Body of pancreas (tissue), 4 donors: ENCODE results near the gene GDPD5. TPM values are rescaled to one million over a fixed set of nuclear protein-coding genes. Genes with fewer than 3 reads are reported as not detected.

Experiments used
- ATAC-seq: fragments of 150-250 bp; one replicate; pipeline ENCODE4 v1.9.1; 2016
- DNase-seq, 4 donors: peaks; one replicate each; pipeline ENCODE4 v3.0.0-alpha.2; 2019
- H3K27ac ChIP-seq, 4 donors: fragments of 200-600 bp; sonication (generic); 1 replicate in 3 of 4; 2 replicates in 1 of 4; pipeline versions ENCODE4 v1.5.1 to v1.6.1; 2016 to 2019; ENCODE audit warnings: mild to moderate bottlenecking in 1 of 4, mixed read lengths in 1 of 4, moderate library complexity in 1 of 4
- H3K27me3 ChIP-seq, 2 donors: fragments of 200-600 bp; sonication (generic); one replicate each; pipeline ENCODE4 v1.6.0; 2016; ENCODE audit warnings: mild to moderate bottlenecking in 1 of 2
- H3K36me3 ChIP-seq, 2 donors: fragments of 200-600 bp; sonication (generic); replicated peaks in 1 of 2; 2 replicates each; pipeline ENCODE4 v1.5.1; 2016; ENCODE audit warnings: low read depth in 2 of 2; ENCODE audit not compliant: insufficient read depth in 1 of 2
- H3K4me1 ChIP-seq: fragments of 200-600 bp; sonication (generic); one replicate; pipeline ENCODE4 v1.6.0; 2016
- H3K4me3 ChIP-seq, 2 donors: fragments of 200-600 bp; sonication (generic); 1 replicate in 1 of 2; 2 replicates in 1 of 2; pipeline ENCODE4 v1.5.1; 2016 to 2019
- H3K9me3 ChIP-seq, 3 donors: fragments of 200-600 bp; sonication (generic); 1 replicate in 2 of 3; 2 replicates in 1 of 3; pipeline ENCODE4 v1.5.1; 2016
- POLR2A ChIP-seq, 3 donors: fragments of 450-650 bp; IDR thresholded peaks; one replicate each; pipeline ENCODE4 v1.6.1; 2016; ENCODE audit warnings: antibody characterized with exemption in 3 of 3, mild to moderate bottlenecking in 2 of 3
- WGBS, 2 donors: methylation state at CpG; one replicate each; pipeline ENCODE4 v1.1.5; 2017; 5-methylcytosine and 5-hydroxymethylcytosine counted together
- intact Hi-C: fragments of 100-400 bp; cut with DNase I; formaldehyde crosslinking; loops from one replicate; pipeline ENCODE4 v1.15.1; 2023
- total RNA-seq, 2 donors: library from RNA; depleted of rRNA; stranded (reverse); fragments of >200 nt; gene quantifications; one replicate each; pipeline ENCODE4 v1.1.0, GENCODE V29; 2016
- TF ChIP-seq, protein P1 (sequence below), 7 experiments: fragments of 450-650 bp in 4 of 7; fragments of 200-600 bp in 3 of 7; sonication (generic) in 3 of 7; IDR thresholded peaks; one replicate each; pipeline ENCODE4 v1.5.1; 2016 to 2019; ENCODE audit warnings: antibody characterized with exemption in 7 of 7

Gene GDPD5
- total RNA-seq, 2 donors from 2014 or later, result 29.6 to 73.2 TPM

GRCh38 chr11:75496305-75496752 is 29.4 kb downstream of the GDPD5 start:
- Histone ChIP-seq H3K27me3 (no peaks in the 10 kb centered on the region), H3K4me1 (peaks cover 6% of the 10 kb centered on the region), H3K4me3 (no peak overlapping the region), H3K27ac (no peak overlapping the region), H3K9me3 (no peaks in the 10 kb centered on the region), H3K36me3 (no peaks in the 10 kb centered on the region)
- TF ChIP-seq, protein P1, sequence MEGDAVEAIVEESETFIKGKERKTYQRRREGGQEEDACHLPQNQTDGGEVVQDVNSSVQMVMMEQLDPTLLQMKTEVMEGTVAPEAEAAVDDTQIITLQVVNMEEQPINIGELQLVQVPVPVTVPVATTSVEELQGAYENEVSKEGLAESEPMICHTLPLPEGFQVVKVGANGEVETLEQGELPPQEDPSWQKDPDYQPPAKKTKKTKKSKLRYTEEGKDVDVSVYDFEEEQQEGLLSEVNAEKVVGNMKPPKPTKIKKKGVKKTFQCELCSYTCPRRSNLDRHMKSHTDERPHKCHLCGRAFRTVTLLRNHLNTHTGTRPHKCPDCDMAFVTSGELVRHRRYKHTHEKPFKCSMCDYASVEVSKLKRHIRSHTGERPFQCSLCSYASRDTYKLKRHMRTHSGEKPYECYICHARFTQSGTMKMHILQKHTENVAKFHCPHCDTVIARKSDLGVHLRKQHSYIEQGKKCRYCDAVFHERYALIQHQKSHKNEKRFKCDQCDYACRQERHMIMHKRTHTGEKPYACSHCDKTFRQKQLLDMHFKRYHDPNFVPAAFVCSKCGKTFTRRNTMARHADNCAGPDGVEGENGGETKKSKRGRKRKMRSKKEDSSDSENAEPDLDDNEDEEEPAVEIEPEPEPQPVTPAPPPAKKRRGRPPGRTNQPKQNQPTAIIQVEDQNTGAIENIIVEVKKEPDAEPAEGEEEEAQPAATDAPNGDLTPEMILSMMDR (IDR thresholded peaks at IDR 0.05), result peak in 1 of 7 experiments; percentile 9
- TF ChIP-seq POLR2A (IDR thresholded peaks at IDR 0.05), result no peak
- intact Hi-C loops, result no loop called here
- 76 to 82% methylated on average over 6 of the region's 6 CpGs for WGBS, 2 donors
- no peak for DNase-seq
- ATAC-seq, result no peak

DNA sequence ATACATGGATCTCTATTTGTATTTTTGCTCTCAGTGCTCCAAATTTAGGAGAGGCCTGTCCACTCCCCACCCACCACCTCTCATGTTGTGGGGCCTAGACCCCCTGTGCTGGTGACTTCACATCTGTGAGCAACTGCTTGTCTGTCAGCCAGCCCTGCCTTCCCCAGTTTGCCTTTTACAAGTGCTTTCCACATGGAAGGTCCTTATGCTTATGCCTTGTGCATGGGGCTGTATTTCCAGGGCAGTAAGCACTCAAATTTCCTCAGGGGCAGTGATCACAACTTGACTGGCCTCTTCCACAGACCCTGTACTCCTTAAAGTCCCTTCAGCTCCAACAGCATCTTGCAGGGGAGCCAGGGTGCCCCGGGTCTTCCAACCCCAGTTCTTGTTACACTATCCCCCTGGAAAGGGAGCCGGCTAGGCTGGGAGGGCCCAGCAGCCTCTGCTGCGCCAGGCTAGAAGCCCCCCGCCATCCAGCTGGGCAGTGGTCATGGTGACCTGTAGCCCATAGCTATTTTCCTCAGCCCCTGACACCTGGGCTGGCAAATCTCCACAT is 29.9 kb downstream of the GDPD5 start:
- H3K27me3 ChIP-seq, result no peaks in the 10 kb centered on the region
- WGBS, 2 donors, result 78 to 83% methylated on average over 4 of the region's 4 CpGs

DNA sequence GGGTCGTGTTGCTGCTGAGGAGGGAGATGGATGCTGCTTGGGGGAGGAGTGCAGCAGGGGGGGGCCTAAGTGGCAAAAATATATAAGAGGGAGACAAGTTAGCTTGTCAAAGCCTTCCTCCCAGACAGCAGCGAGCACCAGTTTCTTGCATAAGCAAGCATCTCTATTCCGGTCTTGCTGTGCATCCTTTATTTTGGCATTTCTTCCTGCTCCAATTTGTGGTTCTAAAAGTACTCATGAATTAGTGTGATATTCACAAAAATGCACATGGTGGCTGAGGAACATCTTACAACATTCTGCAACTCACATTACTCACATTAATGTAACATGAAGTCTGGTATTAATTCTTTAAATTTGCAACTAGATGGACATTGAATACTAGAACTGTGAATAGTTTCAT is 32.1 kb downstream of the GDPD5 start:
- WGBS, 2 donors, result 91 to 94% methylated on average over 3 of the region's 3 CpGs
- intact Hi-C loops, result no loop called here
- H3K27ac ChIP-seq, result no peak overlapping the region

More for the DNA sequence above, 29.9 kb downstream of the GDPD5 start:
- Histone ChIP-seq H3K4me1 (peaks cover 6% of the 10 kb centered on the region), H3K4me3 (no peak overlapping the region), H3K36me3 (no peaks in the 10 kb centered on the region), H3K27ac (no peak overlapping the region), H3K9me3 (no peaks in the 10 kb centered on the region)
- ATAC-seq, result no peak
- intact Hi-C loops, result no loop called here
- TF ChIP-seq, protein P1 (IDR thresholded peaks at IDR 0.05), result no peak
- no peak for TF ChIP-seq POLR2A (IDR thresholded peaks at IDR 0.05)
- no peak for DNase-seq

DNA sequence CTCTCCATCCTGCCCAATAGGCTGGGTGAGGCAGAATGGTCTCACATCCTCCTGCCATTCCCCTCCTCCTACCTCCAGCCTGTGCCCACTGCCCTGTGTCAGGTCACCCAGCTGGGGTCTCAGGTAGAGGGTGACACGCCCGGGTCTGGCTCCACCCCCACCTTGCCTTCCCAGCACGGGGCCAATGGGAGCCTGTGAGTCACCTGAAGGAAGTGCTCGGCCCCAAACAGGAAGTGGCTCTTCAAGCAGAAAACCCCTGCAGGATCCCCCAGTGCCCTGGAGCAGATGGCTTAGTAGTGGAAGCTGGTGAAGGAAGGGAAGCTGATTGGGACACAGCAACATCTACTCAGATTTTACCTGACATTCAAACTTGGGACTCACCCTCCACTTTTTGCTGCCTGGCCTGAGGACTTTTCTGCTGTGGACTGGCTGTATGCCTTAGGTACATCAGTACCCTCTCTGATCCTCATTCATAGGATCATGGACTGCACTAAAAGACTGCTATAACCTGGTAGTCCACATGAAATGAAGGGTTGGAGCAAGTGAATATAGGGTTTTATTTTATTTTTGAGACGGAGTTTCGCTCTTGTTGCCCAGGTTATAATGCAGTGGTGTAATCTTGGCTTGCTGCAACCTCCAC is 33.4 kb downstream of the GDPD5 start:
- ATAC-seq (no peak), DNase-seq (no peak)
- H3K27ac ChIP-seq, result no peak overlapping the region
- no peaks in the 10 kb centered on the region for H3K9me3 ChIP-seq
- WGBS, 2 donors, result 65 to 74% methylated on average over 6 of the region's 6 CpGs
- intact Hi-C loops, result no loop called here
- H3K27me3 ChIP-seq, result no peaks in the 10 kb centered on the region
- peaks cover 5% of the 10 kb centered on the region for H3K4me1 ChIP-seq
- H3K36me3 ChIP-seq, result no peaks in the 10 kb centered on the region
- TF ChIP-seq POLR2A (IDR thresholded peaks at IDR 0.05), result no peak
- TF ChIP-seq, protein P1 (IDR thresholded peaks at IDR 0.05), result no peak
- no peak overlapping the region for H3K4me3 ChIP-seq

More for the DNA sequence above, 32.1 kb downstream of the GDPD5 start:
- TF ChIP-seq, protein P1 (IDR thresholded peaks at IDR 0.05), result no peak
- TF ChIP-seq POLR2A (IDR thresholded peaks at IDR 0.05), result no peak
- Histone ChIP-seq H3K4me1 (peaks cover under 1% of the 10 kb centered on the region), H3K27me3 (no peaks in the 10 kb centered on the region), H3K9me3 (no peaks in the 10 kb centered on the region), H3K36me3 (no peaks in the 10 kb centered on the region), H3K4me3 (no peak overlapping the region)
- DNase-seq, result no peak
- ATAC-seq, result no peak

DNA sequence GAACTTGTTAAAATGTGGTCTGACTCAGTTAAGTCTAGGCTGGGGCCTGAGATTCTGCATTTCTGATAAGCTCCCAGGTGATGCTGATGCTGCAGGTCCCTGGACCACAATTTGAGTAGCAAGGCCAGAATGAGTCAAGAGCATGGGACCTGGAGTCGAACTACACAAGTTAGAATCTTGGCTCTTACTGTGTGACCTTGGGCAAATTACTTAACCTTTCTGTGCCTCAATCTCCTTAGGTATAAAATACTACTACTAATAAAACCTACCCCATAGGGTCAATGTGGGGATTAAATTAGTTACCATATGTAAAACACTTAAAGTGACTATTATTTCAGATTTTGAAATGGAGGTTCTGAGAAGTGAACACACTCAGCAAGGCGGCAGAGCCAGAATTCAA is 34.3 kb downstream of the GDPD5 start:
- WGBS, 2 donors, result 78 to 88% methylated on average over 2 of the region's 2 CpGs
- DNase-seq (no peak), ATAC-seq (no peak)
- Histone ChIP-seq H3K36me3 (no peaks in the 10 kb centered on the region), H3K9me3 (no peaks in the 10 kb centered on the region), H3K27me3 (no peaks in the 10 kb centered on the region), H3K4me3 (no peak overlapping the region), H3K27ac (no peak overlapping the region), H3K4me1 (peaks cover 11% of the 10 kb centered on the region)
- TF ChIP-seq, protein P1 (IDR thresholded peaks at IDR 0.05), result no peak
- no peak for TF ChIP-seq POLR2A (IDR thresholded peaks at IDR 0.05)
- intact Hi-C loops, result no loop called here
